Pons (tissue), 1 donor: Measurements from ENCODE around the gene CACNB2.
A peak's percentile ranks its signal among the peaks of the same experiment; 100 is the strongest.

Experiments used
- DNase-seq: peaks from one replicate; pipeline ENCODE4 v3.0.0-alpha.2; 2016; ENCODE audit warnings: low spot score

Gene CACNB2

DNA sequence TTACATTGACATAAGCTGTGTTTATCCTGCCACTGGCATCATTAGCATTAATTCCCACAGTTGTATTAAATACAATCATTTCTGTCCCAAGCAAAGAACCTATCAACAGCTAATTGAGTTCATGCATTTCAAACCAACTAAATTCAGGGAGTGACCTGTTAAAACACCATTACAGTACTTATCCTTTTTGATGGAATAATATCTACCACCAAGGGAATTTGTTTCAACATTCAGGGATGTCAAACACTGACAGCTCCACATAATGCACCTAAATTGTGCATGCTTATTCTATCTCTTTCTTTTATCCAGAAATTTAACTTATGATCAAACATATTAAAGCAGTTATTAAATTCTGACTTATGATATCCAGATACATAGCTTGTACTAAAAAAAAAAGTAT lies 374.3 kb downstream of the CACNB2 start:
- no peak for DNase-seq

DNA sequence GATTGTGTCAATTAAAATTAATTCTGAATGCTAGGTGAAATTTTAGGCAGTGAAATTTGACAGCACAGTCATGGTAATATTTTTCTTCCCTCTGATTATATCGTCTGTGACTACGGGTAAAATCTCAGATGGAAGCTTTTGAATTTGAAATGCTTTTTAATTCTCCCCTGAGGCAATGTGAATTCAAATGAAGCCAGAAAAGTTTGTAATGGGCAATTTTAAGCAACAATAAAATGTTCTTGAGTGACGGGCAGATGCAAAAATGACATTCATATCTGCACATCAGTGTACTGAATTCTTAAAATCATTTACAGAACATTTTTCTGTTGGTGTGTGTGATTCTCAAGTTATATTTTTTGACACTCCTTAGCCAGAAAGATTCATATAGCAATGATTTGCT lies 376.6 kb downstream of the CACNB2 start:
- no peak for DNase-seq

DNA sequence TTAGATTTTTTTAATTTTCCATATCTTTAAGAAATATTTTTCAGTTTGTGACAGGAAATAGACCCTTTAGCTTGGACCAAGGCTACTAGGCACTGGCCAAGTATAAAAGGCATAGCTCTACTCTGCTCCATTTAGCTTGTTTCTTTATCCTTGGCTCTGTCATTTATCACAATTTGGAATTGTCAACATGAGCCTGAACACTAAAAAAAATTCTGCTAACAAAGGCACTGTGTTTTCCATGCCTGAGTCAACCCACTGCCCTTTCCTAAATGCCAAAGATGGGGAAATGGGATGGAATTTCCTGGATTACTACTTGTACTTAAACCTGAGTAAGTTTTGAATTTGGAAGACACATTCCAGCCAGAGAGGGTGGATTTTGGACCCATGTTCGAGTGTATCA lies 382.8 kb downstream of the CACNB2 start:
- DNase-seq: peak; percentile 11

DNA sequence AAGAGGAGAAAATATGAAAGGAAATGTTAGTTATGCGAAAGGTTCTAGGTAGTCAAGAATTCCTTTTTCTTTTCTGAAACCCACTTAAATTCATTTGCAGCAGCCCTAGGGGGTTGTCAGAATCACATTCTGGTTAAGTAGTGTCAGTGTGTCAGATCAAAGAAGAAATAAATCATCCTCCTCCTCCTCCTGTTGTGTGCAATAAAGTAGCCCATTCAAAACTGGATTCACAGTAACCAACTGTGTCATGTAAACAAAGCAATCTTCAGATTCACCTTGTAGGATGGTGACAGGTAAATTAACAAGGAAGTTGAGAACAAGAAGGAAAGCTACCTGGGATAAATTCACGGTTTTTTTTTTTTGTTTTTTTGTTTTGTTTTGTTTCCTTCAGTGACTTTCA lies 383.6 kb downstream of the CACNB2 start:
- DNase-seq: no peak

DNA sequence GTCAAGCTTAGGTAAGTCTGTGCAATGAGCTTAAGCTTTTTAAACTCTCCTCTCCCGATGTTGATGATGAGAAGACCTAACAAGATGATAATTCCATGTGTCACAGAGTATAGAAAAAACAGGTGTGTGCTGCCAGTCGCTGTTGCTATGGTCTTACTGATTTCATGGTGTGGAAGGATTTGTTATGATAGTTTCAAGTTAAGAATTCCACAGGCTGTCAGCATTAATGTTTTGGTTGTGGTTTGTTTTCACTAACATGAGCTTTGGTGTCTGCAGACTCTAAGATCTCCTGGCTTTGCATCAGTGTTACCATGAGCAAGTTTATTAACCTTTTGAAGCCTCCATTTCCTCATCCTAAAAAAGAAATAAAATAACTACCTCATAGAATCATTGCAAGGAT lies 387.5 kb downstream of the CACNB2 start:
- DNase-seq: no peak

DNA sequence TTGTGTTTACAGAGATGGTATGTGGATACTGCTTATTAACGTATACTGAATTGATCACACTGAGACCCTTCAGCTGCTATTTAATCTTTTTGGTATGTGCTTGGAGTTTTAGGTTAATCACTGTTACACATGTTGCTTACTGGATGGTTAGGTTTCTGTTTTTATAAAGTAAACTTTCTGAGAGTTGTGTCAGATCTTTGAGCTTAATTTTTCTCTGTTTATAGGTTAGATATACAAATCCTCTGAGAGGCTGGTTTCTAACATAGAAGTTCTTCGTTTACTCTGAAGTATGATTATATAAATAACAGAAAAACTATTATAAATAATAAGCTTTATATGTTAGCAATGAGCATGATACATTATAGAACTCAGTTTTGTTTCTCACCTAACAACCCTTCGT lies 388.1 kb downstream of the CACNB2 start:
- no peak for DNase-seq

DNA sequence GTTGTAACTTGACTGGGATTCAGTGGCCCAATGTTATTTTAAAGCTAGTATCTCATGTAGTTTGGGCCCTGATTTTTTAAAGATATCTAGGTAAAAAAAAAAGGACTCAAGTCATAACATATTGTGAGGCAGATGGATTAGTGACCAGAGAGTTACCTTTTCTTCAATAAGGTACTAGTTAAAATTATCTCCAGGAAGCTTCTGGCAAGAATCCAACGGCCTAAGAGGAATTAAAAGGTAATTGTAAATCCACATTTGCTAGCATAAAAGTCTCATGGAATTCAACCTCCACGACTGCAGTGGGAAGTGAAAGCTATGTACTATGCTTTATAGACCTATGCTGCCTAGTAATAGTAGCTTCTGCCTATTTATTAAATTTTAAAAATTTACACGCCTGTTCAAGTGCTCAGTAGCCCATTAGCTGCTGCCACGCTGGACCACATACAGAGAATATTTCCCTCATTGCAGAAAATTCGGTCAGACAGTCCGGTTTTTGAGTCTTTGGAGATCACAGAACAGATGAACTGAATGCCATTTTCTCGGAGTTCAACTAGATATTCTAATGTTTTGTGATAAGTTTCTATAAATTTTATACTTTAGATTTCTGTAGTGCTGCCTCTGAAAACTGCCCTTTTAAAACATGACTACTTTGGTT lies 392.8 kb downstream of the CACNB2 start:
- DNase-seq: no peak

DNA sequence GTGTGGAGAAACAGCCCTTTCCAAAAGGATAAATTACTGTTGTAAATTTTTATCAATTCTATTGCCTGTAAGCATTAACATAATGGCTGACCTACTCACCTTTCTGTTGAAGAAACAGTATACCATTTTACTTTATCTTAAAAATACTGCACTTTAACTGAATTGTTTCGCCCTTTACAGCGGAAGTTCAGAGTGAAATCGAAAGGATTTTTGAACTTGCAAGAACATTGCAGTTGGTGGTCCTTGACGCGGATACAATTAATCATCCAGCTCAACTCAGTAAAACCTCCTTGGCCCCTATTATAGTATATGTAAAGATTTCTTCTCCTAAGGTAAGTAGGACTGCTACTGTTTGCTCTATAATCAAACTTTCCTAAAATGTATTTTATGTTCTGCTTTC lies 393.7 kb downstream of the CACNB2 start:
- no peak for DNase-seq

DNA sequence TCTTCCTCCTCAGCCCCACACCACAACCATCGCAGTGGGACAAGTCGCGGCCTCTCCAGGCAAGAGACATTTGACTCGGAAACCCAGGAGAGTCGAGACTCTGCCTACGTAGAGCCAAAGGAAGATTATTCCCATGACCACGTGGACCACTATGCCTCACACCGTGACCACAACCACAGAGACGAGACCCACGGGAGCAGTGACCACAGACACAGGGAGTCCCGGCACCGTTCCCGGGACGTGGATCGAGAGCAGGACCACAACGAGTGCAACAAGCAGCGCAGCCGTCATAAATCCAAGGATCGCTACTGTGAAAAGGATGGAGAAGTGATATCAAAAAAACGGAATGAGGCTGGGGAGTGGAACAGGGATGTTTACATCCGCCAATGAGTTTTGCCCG lies 399.1 kb downstream of the CACNB2 start:
- DNase-seq: no peak

DNA sequence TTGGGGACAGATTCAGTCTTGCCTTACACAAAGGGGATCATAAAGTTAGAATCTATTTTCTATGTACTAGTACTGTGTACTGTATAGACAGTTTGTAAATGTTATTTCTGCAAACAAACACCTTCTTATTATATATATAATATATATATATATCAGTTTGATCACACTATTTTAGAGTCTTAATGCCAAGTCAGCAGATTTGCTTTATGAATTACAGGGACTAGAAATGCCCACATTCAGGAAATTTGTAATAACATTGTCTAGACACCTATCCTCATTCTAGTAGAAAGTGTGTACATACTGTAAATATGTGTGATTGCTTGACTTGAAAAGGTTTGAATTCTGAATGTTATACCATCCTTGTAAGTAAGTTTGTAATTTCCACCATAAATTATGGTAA lies 400.0 kb downstream of the CACNB2 start:
- no peak for DNase-seq

DNA sequence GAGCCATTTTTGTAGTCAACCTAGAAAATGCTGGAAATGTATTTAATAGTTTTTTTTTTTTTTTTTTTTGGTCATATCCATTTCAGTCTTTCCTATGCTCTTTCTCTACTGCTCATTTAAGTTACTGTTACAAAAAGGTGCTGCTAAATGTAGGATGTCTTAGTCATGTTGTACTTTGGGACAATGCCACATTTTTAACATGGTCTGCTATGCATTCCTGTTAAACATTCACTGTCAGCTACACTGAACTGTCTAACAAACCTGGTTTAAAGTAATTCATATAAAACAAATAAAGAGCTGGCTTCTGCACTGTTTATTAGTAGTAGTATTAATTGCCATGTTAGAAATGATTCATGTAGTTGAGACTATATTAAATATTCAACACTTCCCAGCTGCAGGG lies 402.6 kb downstream of the CACNB2 start:
- DNase-seq: no peak

DNA sequence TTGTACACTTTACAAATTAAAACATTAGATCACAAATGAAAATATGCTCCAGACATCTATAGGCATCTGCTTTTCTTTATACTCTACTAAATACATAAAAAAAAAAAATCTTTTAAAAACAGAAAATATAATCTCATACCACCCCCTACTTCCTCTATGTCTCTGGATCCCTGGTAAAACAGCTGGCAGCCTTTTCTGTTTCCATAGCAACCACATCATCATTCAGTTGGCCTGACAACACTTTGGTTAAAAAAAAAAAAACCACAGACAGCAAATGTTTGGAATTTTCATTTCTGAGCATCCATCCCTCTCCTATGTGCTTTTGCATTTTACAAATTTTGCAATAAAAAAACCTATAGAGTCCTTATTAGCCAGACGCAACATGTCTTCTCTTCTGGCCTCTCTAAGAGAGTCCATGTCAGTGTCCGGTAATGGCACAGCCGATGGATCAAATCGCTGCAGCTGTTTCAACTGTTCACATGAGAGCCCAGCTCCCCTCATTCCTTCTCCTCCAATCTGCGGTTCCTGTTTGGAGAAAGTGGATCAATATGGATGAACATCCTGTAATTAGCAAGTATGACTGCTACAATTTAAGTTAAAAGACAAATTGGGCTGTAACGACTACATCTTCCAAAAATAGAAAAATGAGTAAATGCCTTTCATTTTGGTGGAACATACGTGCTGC lies 405.5 kb downstream of the CACNB2 start:
- DNase-seq: no peak

DNA sequence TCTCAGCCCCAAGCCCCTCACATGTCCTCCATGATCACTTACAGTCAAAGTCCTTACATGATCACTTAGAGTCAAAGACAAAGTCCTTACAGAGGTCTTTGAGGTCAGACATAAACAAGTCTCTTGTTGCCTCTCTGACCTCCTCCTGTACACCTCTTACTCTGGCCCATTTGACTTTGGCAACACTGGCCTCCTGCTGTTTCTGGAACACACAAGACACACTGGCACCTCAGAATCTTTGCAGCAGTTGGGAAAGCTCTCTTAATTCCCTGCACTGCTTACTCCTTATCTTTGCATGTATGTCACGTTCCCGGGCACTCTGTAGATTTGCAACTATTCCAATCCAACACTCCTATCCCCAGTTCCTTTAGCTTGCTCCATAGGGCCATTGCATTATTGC lies 408.9 kb downstream of the CACNB2 start:
- DNase-seq: no peak

DNA sequence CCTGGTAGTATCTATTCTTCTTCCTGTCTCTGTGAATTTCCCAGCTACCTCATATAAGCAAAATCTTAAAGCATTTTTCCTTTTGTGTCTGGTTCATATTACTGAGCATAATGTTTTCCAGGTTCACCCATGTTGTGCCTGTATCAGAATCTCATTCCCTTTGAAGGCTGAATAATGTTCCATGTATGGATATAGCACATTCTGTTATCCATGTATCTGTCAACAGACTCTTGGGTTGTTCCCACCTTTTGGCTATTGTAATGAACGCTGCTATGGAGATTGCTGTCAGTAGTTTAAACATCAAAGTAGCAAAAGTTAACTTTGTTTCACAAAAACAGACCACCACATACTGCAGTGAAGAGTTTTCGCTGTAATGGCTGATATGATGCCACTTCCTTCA lies 411.2 kb downstream of the CACNB2 start:
- no peak for DNase-seq

DNA sequence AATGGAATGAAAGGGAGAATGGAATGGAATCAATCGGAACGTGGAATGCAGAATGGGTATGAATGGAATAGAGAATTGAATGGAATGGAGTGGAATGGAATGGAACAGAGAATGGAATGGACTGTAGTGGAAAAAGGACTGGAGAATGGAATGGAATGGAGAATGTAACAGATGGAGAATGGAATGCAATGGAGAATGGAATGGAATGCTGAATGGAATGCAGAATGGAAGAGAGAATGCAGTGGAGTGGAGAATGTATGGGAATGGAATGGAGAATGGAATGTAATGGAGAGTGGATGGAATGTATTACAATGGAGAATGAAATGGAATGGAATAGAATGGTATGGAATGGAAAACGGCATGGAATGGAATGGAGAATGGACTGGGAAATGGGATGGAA lies 414.3 kb downstream of the CACNB2 start:
- no peak for DNase-seq

DNA sequence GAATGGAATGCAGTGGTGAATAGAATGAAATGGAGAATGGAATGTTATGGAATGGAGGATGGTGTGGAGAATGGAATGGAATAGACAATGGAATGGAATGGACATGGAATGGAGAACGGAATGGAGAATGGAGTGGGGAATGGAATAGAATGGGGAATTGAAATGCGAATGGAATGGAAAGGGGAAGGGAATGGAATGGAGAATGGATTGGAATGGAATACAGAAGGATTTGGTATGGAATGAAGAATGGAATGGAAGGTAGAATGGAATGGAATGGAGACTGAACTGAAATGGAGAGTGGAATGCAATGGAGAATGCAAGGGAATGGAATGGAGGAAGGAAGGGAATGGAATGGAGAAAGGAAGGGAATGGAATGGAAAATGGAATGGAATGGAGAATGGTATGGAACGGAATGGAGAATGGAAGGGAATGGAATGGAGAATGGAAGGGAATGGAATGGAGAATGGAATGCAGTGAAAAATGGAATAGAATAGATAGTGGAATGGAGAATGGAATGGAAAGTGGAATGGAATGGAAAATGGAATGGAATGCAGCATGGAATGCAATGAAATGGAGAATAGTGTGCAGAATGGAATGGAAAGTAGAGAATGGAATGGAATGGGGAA lies 416.4 kb downstream of the CACNB2 start:
- no peak for DNase-seq

DNA sequence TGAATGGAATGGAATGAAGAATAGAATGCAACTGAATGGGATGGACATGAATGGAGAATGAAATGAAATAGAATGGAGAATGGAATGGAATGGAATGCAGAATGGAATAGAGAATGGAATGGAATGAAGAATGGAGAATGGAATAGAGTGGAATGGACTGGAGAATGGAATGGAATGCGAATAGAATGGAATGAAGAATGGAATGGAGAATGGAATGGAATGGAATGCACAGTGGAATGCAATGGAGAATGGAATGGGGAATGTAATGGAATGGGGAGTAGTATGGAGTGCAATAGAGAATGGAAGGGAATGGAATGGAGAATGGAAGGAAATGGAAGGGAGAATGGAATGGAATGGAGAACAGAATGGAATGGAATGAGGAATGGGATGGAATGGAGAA lies 417.7 kb downstream of the CACNB2 start:
- no peak for DNase-seq

DNA sequence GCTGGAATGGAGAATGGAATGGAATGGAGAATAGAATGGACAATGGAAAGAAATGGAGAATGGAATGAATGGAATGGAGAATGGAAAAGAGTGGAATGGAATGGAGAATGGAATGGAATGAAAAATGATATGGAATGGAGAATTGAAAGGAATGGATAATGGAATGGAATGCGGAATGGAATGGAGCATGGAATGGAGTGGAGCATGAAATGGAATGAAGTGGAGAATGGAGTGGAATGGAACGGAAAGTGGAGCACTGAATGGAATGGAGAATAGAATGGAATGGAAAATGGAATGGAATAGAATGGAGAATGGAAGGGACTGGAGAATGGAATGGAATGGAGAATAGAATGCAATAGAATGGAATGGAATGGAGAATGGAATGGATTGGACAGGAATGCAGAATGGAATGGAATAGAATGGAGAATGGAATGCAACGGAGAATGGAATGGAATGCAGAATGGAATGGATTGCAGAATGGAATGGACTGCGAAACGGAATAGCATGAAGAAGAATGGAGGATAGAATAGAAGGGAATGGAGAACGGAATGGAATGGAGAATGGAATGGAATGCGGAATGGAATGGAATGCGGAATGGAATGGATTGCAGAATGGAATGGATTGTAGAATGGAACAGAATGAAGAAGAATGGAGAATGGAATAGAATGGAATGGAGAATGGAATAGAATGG lies 421.8 kb downstream of the CACNB2 start:
- no peak for DNase-seq

DNA sequence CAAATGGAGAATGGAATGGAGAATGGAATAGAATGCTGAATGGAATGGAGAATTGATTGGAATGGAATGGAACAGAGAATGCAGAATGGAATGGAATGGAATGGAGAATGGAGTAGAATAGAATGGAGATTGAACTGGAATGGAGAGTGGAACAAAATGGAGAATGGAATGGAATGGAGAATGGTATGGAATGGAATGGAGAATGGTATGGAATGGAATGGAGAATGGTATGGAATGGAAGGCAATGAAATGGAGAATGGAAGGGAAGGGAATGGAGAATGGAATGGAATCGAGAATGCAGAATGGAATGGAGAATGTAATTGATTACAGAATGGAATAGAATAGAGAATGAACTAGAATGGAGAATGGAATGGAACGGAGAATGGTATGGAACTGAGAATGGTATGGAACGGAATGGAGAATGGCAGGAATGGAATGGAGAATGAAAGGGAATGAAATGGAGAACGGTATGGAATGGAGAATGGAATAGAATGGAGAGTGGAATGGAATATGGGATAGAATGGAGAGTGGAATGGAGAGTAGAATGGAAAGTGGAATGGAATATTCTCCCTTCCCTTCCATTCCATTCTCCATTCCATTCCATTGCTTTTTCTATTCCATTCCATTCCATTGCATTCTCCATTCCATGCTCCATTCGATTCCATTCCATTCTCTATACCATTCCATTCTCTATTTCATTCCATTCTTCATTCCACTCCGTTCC lies 422.9 kb downstream of the CACNB2 start:
- no peak for DNase-seq

DNA sequence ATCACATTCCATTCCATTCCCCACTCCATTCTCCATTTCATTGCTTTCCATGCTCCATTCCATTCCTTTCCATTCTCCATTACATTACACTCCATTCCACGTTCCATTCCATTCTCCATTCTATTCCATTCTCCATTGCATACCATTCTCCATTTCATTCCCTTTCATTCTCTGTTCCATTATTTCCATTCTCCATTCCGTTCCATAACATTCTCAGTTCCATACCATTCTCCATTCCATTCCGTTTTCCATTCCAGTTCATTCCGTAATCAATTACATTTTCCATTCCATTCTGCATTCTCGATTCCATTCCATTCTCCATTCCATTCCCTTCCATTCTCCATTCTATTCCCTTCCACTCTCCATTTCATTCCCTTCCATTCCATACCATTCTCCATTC lies 424.8 kb downstream of the CACNB2 start:
- DNase-seq: no peak

DNA sequence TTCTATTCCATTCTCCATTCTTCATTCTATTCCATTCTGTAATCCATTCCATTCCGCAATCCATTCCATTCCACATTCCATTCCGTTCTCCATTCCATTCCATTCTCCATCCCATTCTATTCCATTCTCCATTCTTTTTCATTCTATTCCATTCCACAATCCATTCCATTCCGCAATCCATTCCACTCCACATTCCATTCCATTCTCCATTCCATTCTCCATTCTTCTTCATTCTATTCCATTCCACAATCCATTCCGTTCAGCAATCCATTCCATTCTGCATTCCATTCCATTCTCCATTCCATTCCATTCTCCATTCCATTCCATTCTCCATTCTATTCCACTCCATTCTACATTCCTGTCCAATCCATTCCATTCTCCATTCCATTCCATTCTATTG lies 426.0 kb downstream of the CACNB2 start:
- DNase-seq: no peak

DNA sequence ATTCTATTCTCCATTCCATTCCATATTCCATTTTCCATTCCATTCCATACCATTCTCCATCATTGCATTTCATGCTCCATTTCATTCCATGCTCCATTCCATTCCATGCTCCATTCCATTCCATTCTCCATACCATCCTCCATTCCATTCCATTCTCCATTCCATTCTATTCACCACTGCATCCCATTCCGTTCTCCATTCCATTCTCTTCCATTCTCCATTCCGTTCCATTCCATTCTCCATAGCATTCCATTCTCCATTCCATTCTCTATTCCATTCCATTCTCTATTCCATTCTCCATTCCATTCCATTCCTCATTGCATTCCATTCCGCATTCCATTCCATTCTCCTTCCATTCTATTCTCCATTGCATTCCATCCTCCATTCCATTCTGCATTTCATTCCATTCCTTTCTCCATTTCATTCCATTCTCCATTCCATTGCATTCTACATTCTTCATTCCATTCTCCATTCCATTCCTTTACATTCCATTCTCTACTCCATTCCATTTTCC lies 427.2 kb downstream of the CACNB2 start:
- DNase-seq: no peak
